Measurements from ENCODE around the gene MESP1.
"Not testable (repeated sequence)": the region's sequence is repeated elsewhere in the genome, so short reads cannot be mapped to it uniquely, and the experiment has no call there.

MESP1 gene, protein sequence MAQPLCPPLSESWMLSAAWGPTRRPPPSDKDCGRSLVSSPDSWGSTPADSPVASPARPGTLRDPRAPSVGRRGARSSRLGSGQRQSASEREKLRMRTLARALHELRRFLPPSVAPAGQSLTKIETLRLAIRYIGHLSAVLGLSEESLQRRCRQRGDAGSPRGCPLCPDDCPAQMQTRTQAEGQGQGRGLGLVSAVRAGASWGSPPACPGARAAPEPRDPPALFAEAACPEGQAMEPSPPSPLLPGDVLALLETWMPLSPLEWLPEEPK

DNA sequence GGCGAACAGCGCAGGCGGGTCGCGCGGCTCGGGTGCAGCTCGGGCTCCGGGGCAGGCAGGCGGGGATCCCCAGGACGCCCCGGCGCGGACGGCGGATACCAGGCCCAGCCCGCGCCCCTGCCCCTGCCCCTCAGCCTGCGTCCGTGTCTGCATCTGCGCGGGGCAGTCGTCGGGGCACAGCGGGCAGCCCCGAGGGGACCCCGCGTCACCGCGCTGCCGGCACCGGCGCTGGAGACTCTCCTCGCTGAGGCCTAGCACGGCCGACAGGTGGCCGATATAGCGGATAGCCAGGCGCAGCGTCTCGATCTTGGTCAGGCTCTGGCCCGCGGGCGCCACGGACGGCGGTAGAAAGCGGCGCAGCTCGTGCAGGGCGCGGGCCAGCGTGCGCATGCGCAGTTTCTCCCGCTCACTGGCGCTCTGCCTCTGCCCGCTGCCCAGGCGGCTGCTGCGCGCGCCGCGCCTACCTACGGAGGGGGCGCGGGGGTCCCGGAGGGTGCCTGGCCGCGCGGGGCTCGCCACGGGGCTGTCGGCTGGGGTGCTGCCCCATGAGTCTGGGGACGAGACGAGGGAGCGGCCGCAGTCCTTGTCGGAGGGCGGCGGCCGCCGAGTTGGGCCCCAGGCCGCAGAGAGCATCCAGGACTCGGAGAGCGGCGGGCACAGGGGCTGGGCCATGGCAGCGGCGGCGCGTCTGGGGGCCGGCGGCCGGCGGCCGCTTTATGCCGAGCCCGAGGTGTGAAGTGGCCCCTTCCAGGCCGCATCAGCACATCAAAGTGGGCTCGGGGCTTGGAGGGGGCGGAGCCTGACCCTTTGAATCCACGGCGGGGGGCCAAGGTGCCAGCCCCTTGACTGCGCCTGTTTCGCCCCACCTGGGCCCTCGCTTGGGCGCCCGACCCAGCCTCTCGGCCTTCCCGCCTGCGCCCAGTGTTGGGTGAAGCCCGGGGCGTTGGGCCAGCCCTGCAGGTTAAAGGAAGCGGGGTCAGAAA, at the start of gene MESP1:
Gene MESP1 (minus strand): TSS at position 690 of the 983 bp plus-strand sequence. CDS start 18 bp downstream, at position 672.
- DNase-seq (ENCODE audit: low spot score), result peak; percentile 77

DNA sequence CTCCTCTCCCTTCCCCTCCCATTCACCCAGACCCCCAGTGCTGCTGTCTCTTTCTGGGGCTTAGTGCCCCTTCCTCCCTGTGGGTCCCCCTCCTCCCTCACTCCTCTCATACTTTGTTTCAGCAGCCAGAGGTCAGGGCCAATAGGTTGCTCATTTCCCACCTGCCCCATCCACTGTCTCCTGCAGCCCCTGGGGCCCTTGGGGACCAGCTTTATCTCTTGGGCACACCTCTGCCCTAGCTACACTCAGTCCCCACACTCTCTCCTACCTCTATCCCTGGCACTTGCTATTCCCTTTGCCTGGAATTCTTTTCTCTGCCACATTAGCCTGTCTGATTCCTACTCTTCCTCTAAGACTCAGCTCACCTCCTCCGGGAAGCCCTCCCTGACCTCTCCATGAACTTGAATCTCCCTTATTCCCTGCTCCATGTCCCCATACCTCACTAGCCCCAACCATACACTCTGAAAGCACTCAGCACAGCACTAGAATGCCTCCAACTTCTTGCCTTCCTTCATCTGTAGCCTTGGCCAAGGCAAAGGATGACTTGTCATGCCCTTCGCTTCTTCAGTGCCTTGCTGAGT, 49.0 kb upstream of the MESP1 start:
- no peak for DNase-seq (ENCODE audit: low spot score)

DNA sequence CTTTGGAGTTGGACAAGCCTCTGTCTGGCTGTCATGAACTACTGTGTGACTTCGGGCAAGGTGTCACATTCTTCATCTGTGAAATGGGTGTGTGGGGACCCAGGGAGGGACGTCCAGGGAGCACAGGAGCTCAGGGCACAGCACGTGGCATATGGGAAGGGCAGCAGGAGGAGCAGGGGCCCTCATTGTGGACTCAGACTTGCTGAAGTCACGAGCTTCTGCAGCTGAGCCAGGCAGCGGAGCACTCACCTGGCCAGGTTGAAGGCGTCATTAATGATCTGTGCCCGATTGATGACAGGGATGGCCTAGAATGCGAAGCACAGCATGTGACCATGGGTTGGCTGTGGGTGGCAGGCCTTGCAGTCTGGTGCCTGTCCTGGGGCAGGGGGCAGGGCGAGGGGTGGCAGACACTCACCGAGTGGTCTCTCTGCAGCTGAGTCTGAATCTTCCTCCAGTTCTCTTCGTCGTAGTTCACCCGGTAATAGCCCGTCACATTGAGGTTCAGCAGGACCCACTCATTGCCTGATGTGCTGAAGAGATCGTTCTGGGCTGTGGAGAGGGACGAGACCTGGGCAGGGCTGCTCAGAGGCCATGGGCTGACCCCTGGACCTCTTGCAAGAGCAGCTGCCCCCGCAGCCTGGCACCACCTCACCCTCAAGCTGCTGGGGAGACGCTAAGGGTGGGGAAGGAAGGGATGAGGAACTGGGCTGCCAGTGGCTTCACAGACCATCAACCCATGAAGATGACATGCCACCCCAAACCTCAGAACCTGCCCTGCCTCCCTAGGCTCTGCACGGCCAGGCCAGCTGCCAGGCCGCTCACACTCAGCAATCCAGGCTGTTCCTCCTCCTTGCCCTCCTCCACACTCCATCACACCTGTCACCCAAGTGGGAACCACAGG, 48.2 kb upstream of the MESP1 start:
- DNase-seq (ENCODE audit: low spot score), result no peak

DNA sequence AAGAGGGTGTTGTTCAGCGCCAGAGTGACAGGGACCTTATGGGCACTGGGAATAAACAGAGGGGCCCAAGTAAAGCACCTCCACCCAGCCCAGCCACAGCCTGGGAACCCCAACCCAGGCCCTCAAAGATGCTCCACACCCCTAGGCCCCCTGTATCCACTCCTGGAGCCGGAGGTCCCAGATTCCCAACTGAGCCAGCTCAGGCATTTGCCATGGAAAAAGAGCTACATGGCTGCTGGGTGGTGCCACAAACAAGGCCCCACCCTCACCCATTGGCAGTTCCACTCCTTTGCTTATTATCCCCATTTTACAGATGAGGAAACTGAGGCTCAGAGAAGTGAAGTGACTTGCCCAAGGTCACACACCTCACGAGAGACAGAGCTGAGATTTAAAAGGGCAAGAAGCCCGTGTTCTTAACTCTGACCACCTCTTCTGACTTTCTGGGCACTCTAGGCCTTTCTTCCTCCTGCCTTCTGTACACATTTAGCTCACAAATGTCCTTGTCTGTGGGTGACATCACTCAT, 46.7 kb upstream of the MESP1 start:
- no peak for DNase-seq (ENCODE audit: low spot score)

DNA sequence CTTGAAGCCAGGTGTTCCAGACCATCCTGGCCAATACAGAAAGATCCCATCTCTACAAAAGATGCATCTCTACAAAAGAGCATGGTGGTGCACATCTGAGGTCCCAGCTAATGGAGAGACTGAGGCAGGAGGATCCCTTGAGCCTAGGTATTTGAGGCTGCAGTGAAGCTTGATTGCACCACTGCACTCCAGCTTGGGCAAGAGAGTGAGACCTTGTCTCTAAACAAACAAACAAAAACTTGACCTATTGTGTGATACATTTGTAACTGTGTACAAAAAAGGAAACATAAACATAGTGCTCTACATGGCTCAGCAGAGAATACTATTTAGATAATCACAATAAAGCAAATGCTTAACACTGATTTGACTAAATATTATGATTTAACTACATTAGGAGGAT, 44.9 kb upstream of the MESP1 start:
- DNase-seq (ENCODE audit: low spot score), result no peak

DNA sequence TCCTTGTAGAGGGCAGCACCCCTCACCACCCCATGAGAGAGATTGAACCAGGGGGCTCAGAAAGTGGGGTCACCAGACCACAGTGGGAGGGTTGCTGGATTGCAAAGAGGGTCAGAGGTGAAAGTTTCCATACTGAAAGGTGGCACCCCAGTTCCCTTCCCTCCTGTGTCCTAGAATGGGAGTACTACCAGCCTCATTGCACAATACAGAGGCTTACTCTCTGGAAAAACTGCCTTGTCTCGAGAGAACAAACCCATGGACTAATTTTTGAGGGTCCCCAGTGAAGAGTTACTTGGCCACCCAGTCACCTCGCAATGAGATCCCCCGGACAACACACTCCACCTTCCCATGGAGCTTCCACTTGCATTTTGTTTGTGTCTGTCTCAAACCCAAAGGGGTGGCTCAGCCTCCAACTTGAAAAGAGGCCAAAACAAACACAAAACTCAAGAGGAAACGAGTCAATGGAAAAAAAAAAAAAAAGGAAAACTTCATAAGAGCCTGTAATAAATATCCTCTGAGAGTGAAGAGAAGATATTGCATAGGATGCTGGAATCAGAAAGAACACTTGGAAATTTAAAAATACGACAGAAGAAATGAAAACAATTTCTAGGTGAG, 43.7 kb upstream of the MESP1 start:
- no peak for DNase-seq (ENCODE audit: low spot score)

DNA sequence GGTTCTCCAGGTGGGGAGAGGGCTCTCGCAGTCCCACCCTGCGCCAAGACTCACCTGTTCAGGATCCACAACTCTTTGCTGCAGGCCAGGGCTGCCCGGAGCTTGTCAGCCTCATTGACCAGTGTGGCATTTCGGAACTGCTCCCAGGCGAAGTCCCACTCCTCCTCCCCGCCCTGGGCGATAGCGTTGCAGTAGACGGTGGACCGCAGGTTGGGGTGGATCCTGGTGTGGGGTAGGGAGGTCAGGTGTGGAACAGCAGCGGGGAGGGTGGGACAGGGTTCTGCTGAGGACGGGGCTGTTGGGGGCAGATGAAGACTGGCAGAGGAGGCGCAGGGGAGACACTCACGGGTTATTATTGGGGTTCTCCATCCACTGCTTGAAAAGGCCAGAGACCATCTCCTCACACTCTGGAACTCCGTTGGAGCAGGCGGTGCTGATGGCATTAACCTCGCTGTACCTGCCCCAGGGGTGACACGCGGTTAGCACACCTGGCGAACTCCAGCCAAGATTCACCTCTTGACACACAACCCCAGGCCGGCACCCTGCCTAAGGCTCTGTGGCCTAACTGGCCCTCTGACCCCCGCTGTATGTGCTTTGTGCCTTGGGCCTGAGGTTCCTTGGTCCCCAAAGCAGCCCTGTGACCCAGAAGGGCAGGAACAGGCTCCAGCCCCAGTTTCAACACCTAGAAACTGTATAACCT, 41.2 kb upstream of the MESP1 start:
- DNase-seq (ENCODE audit: low spot score), result no peak

DNA sequence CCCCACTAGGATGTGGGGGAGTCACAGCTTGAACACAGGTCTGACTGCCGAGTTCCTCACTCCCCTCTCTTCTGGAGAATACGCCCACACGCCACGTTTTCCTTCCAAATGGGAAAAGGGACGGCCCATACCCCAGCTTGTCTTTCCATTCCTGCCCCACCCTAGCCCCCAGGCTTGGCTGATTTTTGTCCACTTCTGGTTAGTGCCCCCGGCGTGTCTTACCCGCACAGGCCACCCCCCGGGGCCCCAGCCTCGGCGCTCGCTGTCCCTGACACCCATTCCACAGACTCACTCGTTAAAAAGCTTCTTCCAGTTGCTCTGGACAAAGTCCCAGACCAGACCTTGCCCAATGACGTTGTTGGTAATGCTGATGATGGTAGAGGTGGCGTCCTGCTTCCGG, 39.6 kb upstream of the MESP1 start:
- no peak for DNase-seq (ENCODE audit: low spot score)

DNA sequence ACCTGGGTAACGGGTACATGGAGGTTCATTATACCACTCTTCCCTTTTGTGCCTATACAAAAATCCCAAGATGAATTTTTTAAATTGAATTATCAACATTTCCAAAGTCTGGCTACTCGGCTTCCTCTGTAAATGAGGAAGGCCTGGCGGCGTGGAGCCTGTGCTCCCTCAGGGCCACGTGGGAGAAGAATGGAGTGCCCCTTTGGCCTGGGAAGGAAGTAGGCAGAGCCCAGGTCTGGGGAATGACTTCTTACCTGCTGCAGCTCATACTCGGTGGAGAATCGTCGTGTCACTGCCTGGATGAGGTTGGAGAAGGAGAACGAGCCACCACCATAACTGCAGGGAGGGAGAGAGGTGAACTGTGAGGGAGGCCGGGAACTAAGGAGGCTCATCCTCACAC, 39.2 kb upstream of the MESP1 start:
- no peak for DNase-seq (ENCODE audit: low spot score)

DNA sequence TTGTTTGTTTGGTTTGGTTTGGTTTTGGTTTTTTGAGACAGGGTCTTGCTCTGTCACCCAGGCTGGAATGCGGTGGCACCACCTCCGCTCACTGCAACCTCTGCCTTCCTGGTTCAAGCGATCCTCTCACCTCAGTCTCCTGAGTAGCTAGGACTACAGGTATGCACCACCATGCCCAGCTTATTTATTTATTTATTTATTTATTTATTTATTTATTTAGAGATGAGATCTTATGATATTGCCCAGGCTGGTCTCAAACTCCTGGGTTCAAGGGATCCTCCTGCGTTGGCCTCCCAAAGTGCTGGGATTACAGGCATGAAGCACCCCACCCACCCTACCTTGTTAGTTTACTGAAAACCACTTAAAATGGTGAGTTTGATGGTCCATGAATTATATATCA, 37.5 kb upstream of the MESP1 start:
- not testable (repeated sequence) for DNase-seq (ENCODE audit: low spot score)

DNA sequence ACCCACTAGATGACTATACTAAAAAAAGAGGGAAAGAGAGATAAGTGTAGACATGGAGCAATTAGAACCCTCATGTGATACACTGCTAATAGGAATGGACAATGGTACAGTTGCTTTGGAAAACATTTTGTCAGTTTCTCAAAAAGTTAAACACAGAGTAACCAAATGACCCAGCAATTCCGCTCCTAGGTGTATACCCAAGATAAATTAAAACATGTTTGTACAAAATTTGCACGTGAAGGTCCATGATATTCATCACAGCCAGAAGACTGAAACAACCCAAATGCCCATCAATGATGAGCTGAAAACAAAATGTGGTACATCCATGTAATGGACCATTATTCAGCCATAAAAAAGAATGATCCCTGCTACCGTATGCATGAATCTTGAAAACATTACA, 36.9 kb upstream of the MESP1 start:
- DNase-seq (ENCODE audit: low spot score), result no peak

DNA sequence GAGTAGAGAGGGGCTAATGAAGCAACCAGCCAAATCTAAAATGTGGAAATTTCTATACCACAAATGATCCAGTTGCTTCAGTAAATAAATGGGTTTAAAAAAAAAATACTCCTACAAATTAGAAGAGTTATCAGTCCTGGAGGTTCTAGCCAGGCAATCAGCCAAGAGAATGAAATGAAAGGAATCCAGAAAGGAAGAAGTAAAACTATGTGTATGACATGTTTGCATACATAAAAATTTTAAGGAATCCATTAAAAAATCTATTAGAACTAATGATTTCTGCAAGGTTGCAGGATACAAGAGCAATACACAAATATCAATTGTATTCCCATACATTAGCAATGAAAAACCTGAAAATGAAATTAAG, 34.7 kb upstream of the MESP1 start:
- DNase-seq (ENCODE audit: low spot score), result no peak

DNA sequence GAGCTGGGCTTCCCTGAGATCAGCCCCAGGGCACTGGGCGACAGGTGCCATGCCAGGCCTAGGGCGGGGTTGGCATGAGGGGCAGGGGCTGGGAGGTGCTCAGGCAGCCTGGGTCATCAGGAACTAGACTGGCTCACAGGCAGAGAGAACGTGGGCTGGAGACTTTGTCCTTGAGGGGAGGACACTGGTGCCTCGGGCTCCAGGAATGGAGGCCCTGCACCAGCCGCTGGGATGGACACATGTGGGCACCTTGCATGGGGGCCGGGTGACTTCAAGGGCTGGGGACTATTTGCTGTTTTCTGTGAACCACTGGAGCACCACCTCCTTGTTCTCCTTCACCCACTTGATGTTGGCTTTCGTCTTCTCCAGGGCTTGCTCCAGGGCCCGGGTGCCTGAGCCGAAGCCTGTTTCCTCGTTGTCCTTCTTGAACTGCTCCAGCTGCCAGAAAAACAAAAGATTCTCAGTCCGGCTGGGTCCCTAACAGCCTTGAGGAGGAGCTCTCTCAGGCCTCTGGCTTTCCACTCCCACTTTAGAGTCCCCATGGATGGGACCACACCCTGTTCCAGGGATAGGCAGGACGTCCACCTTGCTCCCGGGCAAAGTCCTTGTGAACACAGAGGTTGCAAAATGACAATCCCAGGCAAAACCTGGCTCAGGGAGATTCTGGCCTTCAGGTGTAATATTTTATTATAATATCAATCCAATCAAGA, 34.2 kb upstream of the MESP1 start:
- DNase-seq (ENCODE audit: low spot score), result no peak

DNA sequence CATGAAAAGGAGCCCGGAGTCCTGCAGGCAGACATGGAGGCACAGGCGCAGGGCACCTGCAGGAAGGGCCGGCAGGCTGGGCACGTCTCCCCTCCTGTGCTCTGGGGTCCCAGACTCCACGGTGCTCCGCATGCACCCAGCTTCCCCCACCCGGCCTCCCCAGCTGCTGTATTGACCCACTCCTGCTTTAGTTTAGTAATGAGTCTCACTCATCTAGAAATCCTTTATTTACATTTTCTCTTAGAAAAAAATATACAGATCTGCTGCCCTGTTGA, 33.6 kb upstream of the MESP1 start:
- DNase-seq (ENCODE audit: low spot score), result no peak

DNA sequence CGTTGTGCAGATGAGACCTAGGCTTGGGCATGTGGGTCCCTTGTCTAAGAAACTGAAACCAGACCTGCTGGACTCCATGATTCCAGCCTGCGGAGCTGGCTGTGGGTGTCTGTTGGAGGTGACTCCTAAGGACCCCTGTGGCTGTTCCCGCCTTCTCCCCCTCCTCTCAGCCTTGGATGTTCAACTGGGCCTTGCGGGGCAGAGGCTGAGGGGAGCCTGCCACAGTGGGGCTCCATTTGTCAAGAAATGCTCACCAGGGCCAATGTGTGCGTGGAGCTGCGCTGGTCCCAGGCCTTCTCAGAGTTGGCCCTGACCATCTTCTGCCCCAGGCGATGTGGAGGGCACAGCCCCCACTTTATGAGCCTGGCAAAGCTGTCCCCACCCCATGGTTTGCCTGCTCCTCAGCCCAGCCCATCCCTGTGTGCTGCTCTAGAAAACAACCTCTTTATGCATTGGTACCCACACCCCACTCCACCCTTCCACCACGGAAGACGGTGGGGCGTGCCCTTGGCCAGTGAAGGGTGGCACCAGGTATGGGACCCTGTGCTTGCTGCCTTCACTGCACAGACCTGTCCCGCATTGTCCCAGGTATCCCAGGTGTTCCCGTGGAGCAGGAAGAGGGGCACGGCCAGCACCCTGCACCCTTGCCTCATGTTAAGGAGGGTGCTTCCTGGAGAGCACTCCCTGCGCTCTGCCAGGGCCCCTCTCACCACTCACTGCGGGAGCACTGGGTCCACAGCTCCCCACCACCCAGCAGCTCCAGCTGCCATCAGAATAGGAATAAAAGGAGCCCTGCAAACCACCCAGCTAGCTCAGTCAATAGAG, 33.0 kb upstream of the MESP1 start:
- no peak for DNase-seq (ENCODE audit: low spot score)

DNA sequence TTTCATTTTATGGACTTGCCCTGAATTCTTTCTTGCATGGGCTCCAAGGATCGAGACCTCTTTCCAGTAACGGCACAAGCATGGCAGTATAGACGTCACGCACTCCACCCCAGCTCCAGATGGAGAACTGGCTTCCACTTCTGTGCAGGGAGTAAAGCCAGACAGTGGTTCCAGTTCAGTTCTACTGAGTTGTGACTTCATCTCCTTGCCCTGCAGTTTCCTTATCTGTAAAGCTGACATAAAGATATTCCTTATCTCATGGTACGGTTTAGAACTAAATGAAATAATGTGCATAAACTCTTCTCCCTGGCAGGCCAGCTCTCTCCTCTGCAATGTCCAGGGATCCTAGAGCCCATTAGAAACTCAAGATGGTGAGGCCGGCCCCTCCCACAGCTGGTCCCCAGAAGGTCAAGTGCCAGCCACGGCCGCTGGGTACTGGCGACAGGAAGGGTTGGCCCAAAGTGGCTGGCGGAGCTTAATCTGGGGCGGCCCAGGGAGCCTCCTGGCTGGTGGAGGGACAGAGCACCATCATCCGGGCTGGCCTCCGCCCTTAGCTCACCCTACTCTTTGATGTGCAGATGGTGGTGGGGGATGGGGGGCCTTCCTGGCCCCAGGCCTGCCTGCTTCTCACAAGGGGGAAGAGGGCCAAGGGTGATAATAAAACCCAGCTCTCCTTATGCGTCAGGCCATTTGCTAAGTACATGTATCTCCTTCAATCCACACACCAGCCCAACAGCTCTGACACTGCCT, 32.2 kb upstream of the MESP1 start:
- DNase-seq (ENCODE audit: low spot score), result no peak

DNA sequence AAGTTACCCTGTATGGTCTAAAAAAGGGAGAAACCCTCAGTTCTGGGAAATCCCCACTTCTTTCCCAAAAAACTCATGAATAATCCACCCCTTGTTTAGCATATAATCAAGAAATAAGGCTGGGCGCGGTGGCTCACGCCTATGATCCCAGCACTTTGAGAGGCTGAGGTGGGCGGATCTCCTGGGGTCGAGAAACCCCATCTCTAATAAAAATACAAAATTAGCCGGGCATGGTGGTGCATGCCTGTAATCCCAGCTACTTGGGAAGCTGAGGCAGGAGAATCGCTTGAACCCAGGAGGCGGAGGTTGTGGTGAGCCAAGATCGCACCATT, 31.5 kb upstream of the MESP1 start:
- not testable (repeated sequence) for DNase-seq (ENCODE audit: low spot score)

DNA sequence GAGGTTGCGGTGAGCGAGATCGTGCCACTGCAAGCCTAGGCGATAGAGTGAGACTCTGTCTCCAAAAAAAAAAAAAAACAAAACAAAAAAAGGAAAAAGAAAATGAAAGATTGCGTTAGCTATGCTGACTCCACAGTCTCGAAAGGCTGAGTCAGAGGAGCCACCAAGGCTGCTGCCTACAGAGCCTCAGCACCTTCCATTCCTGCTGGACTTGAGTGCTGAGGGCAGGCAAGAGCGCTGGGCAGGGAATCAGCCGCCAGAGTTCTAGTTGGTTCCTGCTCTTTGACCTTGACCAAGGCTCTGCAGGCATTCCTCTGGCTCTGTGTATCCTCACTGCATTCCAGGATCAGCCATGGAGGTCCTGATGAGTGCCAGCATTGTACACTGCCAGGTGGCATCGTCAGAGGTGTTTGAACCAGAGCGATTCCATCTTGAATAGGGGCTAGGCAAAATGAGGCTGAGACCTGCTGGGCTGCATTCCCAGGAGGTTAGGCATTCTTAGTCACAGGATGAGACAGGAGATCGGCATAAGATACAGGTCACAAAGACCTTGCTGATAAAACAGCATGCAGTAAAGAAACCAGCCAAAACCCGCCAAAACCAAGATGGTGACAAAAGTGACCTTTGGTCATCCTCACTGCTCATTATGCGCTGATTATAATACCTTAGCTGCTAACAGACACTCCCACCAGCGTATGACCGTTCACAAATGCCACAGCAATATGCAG, 31.0 kb upstream of the MESP1 start:
- DNase-seq (ENCODE audit: low spot score), result no peak
